Immature natural killer cell (primary cell): ENCODE data around the gene EBF3. TPM values are rescaled to one million over a fixed set of nuclear protein-coding genes. Genes with fewer than 3 reads are reported as not detected.

Source experiments
- DNase-seq, 3 donors: peaks; one replicate each; pipeline ENCODE4 v3.0.0; 2022; ENCODE audit warnings: mixed read lengths in 1 of 3
- H3K27ac Mint-ChIP-seq, 6 donors: one replicate each; pipeline ENCODE4 v1.8.0; 2020; ENCODE audit warnings: mixed read lengths in 6 of 6, mild to moderate bottlenecking in 5 of 6, inconsistent platforms in 4 of 6, moderate library complexity in 3 of 6
- H3K27me3 Mint-ChIP-seq, 3 donors: one replicate each; pipeline ENCODE4 v1.8.0; 2020 to 2021; ENCODE audit warnings: low read depth in 3 of 3, mild to moderate bottlenecking in 3 of 3, mixed read lengths in 3 of 3, moderate library complexity in 3 of 3, inconsistent platforms in 1 of 3
- H3K36me3 Mint-ChIP-seq, 3 donors: one replicate each; pipeline ENCODE4 v1.8.0; 2020; ENCODE audit warnings: mixed read lengths in 3 of 3, inconsistent platforms in 2 of 3, mild to moderate bottlenecking in 2 of 3
- H3K4me1 Mint-ChIP-seq, 2 donors: one replicate each; pipeline ENCODE4 v1.8.0; 2020; ENCODE audit warnings: inconsistent platforms in 2 of 2, mild to moderate bottlenecking in 2 of 2, mixed read lengths in 2 of 2, moderate library complexity in 1 of 2
- H3K4me3 Mint-ChIP-seq, 5 donors: one replicate each; pipeline ENCODE4 v1.8.0; 2020; ENCODE audit warnings: mild to moderate bottlenecking in 5 of 5, mixed read lengths in 5 of 5, inconsistent platforms in 3 of 5, moderate library complexity in 3 of 5
- H3K9me3 Mint-ChIP-seq, 6 donors: one replicate each; pipeline ENCODE4 v1.8.0; 2020; ENCODE audit warnings: mild to moderate bottlenecking in 6 of 6, mixed read lengths in 6 of 6, inconsistent platforms in 4 of 6, moderate library complexity in 3 of 6
- polyA plus RNA-seq, 3 donors: library from polyadenylated mRNA; unstranded; fragments of 300-500 nt; fragmentation: Illumina TruSeq; gene quantifications; one replicate each; pipeline ENCODE4 v1.2.3, GENCODE V29; 2021

The EBF3 gene
- polyA plus RNA-seq, 3 donors from 2014 or later, result not detected

- Mint-ChIP-seq H3K27me3 (peaks cover 0 to 13% (median 5%) of the 10 kb centered on the region in 3 donors), H3K9me3 (peaks cover 2 to 28% (median 9%) of the 10 kb centered on the region in 6 donors), H3K27ac (no peak overlapping the region), H3K4me1 (peaks cover 7 to 12% of the 10 kb centered on the region in 2 donors), H3K4me3 (no peak overlapping the region), H3K36me3 (peaks cover 0 to 7% (median 6%) of the 10 kb centered on the region in 3 donors)
- no peak for DNase-seq
These were observed 164.1 kb downstream of the EBF3 start for GRCh38 chr10:129799942-129800341.

GRCh38 chr10:129796710-129797420 is 167.2 kb downstream of the EBF3 start:
- H3K27me3 Mint-ChIP-seq, result peaks cover 0 to 13% (median 2%) of the 10 kb centered on the region in 3 donors
- peaks cover 7 to 12% of the 10 kb centered on the region in 2 donors for H3K4me1 Mint-ChIP-seq
- H3K36me3 Mint-ChIP-seq, result peaks cover 3 to 4% (median 3%) of the 10 kb centered on the region in 3 donors
- no peak for DNase-seq
- H3K4me3 Mint-ChIP-seq, result peak overlapping the region in 1 of 5 donors; percentile 20
- H3K27ac Mint-ChIP-seq, result no peak overlapping the region
- H3K9me3 Mint-ChIP-seq, result peaks cover 0 to 10% (median 5%) of the 10 kb centered on the region in 6 donors

- Mint-ChIP-seq H3K27me3 (peaks cover 2 to 11% (median 6%) of the 10 kb centered on the region in 3 donors), H3K27ac (no peak overlapping the region), H3K4me3 (no peak overlapping the region), H3K36me3 (peaks cover 3 to 7% (median 3%) of the 10 kb centered on the region in 3 donors), H3K9me3 (peaks cover 0 to 31% (median 7%) of the 10 kb centered on the region in 6 donors), H3K4me1 (peaks cover 7 to 12% of the 10 kb centered on the region in 2 donors)
- DNase-seq, result no peak
These were observed 170.1 kb downstream of the EBF3 start for GRCh38 chr10:129793996-129794395.

GRCh38 chr10:129793479-129793878 is 170.6 kb downstream of the EBF3 start:
- Mint-ChIP-seq H3K4me1 (peaks cover 7 to 12% of the 10 kb centered on the region in 2 donors), H3K4me3 (no peak overlapping the region), H3K27ac (no peak overlapping the region), H3K27me3 (peaks cover 2 to 8% (median 6%) of the 10 kb centered on the region in 3 donors), H3K36me3 (peaks cover 3 to 7% (median 3%) of the 10 kb centered on the region in 3 donors), H3K9me3 (peaks cover 0 to 31% (median 7%) of the 10 kb centered on the region in 6 donors)
- DNase-seq, result no peak

- Mint-ChIP-seq H3K27me3 (peaks cover 2 to 8% (median 6%) of the 10 kb centered on the region in 3 donors), H3K27ac (no peak overlapping the region), H3K36me3 (peaks cover 3 to 7% (median 3%) of the 10 kb centered on the region in 3 donors), H3K9me3 (peaks cover 0 to 31% (median 6%) of the 10 kb centered on the region in 6 donors), H3K4me3 (no peak overlapping the region), H3K4me1 (peaks cover 7 to 12% of the 10 kb centered on the region in 2 donors)
- no peak for DNase-seq
These were observed 171.2 kb downstream of the EBF3 start for GRCh38 chr10:129792864-129793263.

GRCh38 chr10:129792141-129792540 is 171.9 kb downstream of the EBF3 start:
- Mint-ChIP-seq H3K27ac (no peak overlapping the region), H3K4me1 (peaks cover 7 to 12% of the 10 kb centered on the region in 2 donors), H3K4me3 (no peak overlapping the region), H3K27me3 (peaks cover 3 to 8% (median 6%) of the 10 kb centered on the region in 3 donors), H3K36me3 (peaks cover 3 to 8% (median 7%) of the 10 kb centered on the region in 3 donors), H3K9me3 (peaks cover 0 to 38% (median 9%) of the 10 kb centered on the region in 6 donors)
- DNase-seq, result no peak

GRCh38 chr10:129790715-129791446 is 173.2 kb downstream of the EBF3 start:
- peaks cover 5 to 9% of the 10 kb centered on the region in 2 donors for H3K4me1 Mint-ChIP-seq
- H3K27me3 Mint-ChIP-seq, result peaks cover 1 to 8% (median 7%) of the 10 kb centered on the region in 3 donors
- no peak overlapping the region for H3K27ac Mint-ChIP-seq
- no peak for DNase-seq
- no peak overlapping the region for H3K4me3 Mint-ChIP-seq
- H3K9me3 Mint-ChIP-seq, result peaks cover 0 to 39% (median 8%) of the 10 kb centered on the region in 6 donors
- H3K36me3 Mint-ChIP-seq, result peaks cover 3 to 10% (median 7%) of the 10 kb centered on the region in 3 donors

- Mint-ChIP-seq H3K36me3 (peaks cover 3 to 10% (median 7%) of the 10 kb centered on the region in 3 donors), H3K27ac (no peak overlapping the region), H3K4me3 (no peak overlapping the region), H3K4me1 (peaks cover 0 to 4% of the 10 kb centered on the region in 2 donors), H3K27me3 (peaks cover 0 to 10% (median 4%) of the 10 kb centered on the region in 3 donors), H3K9me3 (peaks cover 0 to 30% (median 7%) of the 10 kb centered on the region in 6 donors)
- DNase-seq, result no peak
These were observed 175.9 kb downstream of the EBF3 start for GRCh38 chr10:129788215-129788614.

- Mint-ChIP-seq H3K4me1 (peaks cover 0 to 4% of the 10 kb centered on the region in 2 donors), H3K27ac (no peak overlapping the region), H3K4me3 (no peak overlapping the region), H3K27me3 (peaks cover 0 to 10% (median 4%) of the 10 kb centered on the region in 3 donors), H3K36me3 (peaks cover 0 to 7% (median 3%) of the 10 kb centered on the region in 3 donors), H3K9me3 (peaks cover 0 to 30% (median 5%) of the 10 kb centered on the region in 6 donors)
- no peak for DNase-seq
These were observed 176.5 kb downstream of the EBF3 start for GRCh38 chr10:129787557-129787956.

GRCh38 chr10:129786216-129786615 is 177.9 kb downstream of the EBF3 start:
- Mint-ChIP-seq H3K36me3 (peaks cover 0 to 7% (median 2%) of the 10 kb centered on the region in 3 donors), H3K27me3 (peaks cover 0 to 10% (median 4%) of the 10 kb centered on the region in 3 donors), H3K4me3 (no peak overlapping the region), H3K4me1 (peaks cover 0 to 4% of the 10 kb centered on the region in 2 donors), H3K9me3 (peaks cover 0 to 29% (median 5%) of the 10 kb centered on the region in 6 donors), H3K27ac (no peak overlapping the region)
- DNase-seq, result no peak

GRCh38 chr10:129785536-129785981 is 178.5 kb downstream of the EBF3 start:
- H3K27ac Mint-ChIP-seq, result no peak overlapping the region
- H3K36me3 Mint-ChIP-seq, result peaks cover 0 to 7% (median 0%) of the 10 kb centered on the region in 3 donors
- peaks cover 0 to 4% of the 10 kb centered on the region in 2 donors for H3K4me1 Mint-ChIP-seq
- no peak for DNase-seq
- no peak overlapping the region for H3K4me3 Mint-ChIP-seq
- peaks cover 0 to 22% (median 4%) of the 10 kb centered on the region in 6 donors for H3K9me3 Mint-ChIP-seq
- H3K27me3 Mint-ChIP-seq, result peaks cover 0 to 8% (median 4%) of the 10 kb centered on the region in 3 donors
